HG02759 (cell line): ENCODE measurements around the gene DAB1.
"Not testable (repeated sequence)": the region's sequence is repeated elsewhere in the genome, so short reads cannot be mapped to it uniquely, and the experiment has no call there.

Experiments
- ATAC-seq: cut with Tn5 transposase; IDR thresholded peaks from one replicate; pipeline ENCODE4 v1.9.1; 2021; ENCODE audit warnings: mild to moderate bottlenecking, moderate library complexity; ENCODE audit not compliant: unreplicated experiment

The DAB1 gene

DNA sequence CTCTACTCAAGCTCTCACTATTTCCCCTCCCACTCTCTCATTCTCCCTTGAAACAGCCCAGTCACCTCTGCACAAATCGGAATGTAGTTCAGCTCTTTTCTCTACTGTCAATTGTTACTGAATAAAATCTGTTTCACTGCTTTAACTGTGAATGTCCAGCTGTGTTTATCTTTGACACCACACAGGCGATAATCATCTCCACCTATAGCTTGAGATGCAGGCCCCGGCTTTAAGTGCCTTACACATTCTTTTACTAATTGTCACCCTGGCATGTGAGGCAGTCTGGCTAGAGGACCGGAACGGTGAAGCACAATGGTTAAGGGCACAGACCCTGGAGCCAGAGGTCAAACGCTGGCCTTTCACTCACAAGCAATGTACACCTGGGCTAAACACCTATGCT is 335.2 kb downstream of the DAB1 start:
- ATAC-seq, result no peak

DNA sequence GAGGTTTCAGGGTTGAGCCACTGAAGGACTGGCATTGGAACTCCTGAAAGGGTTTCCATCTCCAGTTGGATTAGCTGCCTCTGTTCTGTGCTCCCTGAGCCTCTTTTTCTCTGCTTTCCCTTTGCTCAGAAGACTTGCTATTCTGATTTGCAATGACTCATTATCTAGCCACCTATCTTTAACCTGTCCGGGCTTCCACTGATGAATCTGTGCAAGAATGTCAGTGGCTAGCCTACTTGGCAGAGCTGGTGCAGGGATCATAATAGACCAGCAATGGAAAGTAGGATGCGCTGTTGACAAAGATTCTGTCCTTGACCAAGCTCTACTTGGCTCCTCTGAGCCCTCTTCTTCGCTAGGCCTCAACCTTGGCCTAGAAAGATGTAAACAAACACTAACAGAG is 336.2 kb downstream of the DAB1 start:
- ATAC-seq, result not testable (repeated sequence)

DNA sequence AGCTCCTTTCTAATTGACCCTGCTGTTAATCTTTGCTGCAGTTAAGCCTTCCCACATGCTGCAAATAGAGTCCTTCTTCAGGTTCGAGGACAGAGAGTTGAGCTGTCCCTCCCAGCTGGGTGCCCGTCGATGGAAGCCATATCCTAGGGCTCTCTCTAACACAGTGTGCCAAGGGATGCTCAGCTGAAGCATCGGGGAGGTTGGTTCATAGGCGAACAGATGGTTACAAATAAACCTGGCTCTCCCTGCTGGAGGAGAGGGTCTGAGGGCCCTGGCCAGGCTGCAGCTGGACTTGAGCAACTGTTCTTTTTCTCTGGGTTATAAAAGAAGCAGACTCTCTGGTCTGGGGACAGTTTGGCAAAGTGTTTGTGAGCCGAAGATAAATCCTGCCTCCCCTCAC is 337.7 kb downstream of the DAB1 start:
- no peak for ATAC-seq

DNA sequence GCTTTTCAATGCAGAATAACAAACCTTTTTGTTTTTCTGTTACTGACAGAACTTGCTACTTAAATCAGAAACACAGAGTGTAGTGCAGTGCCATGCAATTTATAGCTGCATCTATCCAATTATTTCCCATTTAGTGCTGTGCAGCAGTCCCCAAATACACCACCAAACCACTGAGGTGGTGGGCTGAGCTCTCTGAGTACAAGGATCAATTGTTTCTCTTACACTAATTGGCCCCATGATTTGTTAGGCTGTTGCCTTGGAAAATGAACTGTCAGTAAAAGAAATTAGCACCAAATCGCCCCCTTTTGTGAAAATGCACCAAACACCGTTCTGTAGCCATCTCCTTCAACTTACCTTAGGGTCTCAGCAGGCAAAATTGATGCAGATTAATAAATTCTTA is 339.2 kb downstream of the DAB1 start:
- ATAC-seq, result no peak

DNA sequence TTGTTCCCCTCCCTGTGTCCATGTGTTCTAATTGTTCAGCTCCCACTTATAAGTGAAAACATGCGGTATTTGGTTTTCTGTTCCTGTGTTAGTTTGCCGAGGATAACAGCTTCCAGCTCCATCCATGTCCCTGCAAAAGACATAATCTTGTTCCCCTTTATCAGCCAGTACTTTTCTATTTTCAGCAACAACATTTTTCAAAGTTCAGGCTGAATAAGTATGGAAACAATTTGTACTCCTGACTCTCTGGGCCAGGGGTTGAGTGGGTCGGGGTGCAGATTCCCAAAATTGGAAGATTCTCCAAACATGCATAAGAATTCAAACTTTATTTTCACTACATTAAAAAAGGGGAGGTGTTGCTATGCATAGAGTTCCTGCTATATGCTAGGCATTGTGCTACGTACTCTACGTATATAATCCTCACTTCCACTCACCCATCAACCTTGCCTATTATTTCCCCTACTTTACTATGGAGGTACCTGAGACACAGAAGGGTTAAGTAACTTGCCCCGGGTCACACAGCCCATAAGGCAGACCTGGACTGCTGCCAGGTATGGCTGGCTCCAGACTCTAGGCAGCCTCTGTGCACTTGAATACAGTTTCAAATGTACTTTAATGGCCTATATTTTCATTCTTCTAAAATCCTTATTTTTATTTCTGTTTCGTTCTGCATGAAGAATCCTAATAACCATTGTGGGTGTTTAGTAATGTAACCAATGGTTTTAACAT is 341.0 kb downstream of the DAB1 start:
- ATAC-seq, result no peak

DNA sequence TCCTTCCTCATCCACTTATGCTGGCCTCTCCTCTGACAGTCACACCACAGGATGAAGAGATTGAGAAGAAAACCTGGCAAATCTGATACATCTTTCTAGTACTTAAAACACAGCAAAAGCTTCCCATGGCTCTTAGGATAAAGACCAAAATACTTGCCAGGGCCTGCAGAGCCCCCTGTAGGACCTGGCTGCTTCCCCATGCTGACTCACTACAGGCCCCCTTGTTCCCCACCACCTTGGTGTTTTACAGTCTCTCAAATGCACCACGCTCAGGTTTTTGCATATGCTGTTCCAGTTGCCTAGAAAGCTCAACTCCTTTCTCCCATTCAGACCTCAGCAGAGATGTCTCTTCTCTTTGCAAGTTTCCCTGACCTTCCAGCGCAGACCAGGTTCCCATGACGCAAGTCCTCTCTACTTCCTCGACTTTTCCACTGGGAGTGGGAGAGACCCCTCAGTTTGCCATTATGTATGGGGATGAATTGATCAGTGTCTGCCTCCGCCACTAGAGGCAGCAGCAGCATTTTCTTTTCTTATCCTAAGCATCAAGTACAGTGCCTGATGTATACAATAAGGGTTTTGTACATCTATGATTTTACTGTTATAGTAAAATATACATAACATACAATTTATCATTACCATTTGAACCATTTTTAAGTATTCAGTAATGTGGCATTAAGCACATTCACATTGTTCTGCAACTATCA is 344.3 kb downstream of the DAB1 start:
- ATAC-seq, result no peak

DNA sequence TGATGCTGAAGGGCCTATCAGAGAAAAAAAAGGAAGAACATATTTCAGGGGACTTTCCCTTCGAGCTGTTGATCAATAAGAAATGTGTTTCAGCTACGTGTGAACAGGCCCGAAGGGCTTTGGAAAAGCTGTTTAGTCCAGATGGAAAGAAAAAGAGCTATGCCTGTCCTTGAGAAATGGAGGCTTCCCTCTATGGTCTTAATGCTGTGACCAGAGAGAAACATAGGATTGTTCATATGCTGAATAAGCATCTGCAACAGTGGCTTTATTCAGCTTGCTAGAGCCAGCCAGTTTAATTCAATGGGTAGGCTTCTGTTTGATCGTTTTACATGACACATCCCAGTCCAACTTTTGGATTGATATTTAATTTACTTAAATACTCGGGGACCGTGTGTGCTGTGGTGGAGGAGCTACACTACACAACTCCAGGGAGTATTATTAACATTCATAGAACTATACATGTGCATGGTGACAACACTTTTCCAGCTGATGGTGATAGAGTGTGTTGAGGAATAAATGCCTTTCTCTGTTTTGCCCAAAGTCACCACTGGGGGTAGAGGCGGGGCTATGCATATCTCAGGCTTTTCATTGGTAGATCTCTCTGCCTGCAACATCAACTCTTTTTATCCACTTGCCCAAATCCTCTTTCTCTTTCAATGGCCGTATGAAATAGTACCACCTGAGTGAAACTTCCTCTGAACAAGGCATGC is 351.3 kb downstream of the DAB1 start:
- ATAC-seq, result no peak

DNA sequence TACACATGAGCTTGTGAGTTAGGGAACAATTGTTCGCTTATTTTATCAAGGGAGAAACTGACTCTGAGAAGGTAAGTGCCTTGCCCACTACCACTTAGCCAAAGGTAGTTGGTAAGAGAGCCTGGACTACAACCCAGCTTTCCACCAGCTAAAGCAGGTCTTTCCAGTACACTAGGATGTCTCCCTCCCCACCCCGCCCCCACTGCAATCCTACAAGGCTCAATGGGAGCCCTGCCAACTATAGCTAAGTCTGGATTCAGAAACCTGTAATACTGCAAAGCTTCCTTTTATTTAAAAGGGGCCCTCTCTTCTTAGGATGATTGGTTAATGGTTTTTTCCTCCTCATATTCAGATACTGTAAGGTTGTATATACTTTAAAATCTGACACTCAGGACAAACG is 356.0 kb downstream of the DAB1 start:
- ATAC-seq, result no peak

DNA sequence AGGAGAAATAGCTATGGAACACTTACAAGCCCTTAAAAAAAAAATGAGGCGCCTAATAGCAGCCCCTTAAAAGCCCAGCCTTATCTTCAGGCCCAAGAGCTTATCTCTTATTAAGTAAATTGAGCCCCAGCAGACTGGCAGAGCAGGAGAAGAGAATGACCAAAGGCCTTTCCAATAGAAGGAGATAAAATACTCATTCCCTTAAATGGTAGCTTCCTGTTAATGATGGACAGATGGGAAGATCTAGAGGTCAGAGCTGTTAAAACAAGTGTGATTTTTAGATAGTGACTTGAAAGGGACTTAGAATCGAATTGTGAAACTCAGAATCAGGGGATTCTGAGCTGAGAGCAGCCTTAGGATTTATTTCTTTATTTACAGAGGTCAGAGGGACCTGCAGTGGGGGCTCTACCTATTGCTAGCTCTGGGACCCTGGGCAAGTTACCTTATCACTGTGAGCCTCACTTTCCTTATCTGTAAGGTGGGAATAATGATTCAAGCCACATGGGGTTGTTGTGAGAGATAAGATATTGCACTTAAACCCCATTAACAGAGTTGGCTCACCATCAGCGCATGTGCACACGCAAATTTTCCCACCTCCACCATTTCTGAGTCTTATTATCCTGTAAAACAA is 356.8 kb downstream of the DAB1 start:
- ATAC-seq, result no peak

DNA sequence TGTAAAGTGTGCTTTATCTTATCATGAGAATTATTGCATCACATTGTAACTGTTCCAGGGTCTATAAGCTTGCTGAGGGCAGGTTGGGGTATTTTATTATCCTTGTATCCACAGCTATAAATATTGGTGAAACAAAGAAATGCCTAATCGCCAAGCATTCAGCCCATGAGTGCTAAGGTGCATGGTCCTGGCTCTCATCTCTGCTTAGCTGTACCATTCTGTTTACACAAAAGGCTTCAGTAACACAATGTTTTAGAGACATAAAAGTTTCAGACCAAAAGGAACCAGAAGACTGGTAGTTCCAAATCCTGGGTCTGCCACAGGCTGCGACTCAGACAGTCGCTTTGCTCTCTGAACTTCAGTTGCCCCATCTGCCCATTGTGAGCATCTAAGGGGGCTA is 358.4 kb downstream of the DAB1 start:
- ATAC-seq, result no peak

DNA sequence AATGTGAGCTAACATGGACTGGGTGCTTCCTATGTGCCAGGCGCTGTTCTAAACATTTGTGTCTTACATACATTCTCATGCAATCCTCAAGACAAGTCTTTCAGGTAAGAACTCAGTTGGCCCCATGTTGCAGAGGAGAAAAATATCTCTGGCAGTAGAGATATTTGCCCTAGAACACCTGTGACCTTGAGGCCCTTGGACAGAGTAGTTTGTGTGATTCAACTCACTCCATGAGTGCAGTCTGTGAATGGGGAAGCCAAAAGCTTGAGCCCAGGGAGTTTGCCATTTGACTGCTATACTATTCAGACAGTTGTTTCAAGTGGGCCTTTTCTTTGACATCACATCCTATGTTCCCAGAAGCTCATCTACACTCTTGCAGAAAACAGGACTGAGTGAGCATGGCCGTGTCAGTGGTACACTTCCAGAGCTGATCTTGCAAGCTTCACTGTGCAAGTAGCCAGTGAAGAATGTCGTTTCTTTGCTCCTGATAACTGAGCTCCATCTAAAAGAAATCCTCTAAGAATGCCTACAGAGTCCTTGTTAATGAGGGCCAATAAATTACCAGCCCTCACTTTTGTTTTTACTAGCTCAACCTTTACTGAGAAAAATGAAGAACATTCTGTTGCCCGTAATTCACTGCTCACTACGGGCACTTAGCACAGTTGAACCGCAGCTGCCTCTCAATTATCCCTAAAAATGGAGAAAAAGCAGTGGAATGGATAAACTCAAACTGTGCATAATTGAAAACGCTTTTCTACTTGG is 359.3 kb downstream of the DAB1 start:
- no peak for ATAC-seq

DNA sequence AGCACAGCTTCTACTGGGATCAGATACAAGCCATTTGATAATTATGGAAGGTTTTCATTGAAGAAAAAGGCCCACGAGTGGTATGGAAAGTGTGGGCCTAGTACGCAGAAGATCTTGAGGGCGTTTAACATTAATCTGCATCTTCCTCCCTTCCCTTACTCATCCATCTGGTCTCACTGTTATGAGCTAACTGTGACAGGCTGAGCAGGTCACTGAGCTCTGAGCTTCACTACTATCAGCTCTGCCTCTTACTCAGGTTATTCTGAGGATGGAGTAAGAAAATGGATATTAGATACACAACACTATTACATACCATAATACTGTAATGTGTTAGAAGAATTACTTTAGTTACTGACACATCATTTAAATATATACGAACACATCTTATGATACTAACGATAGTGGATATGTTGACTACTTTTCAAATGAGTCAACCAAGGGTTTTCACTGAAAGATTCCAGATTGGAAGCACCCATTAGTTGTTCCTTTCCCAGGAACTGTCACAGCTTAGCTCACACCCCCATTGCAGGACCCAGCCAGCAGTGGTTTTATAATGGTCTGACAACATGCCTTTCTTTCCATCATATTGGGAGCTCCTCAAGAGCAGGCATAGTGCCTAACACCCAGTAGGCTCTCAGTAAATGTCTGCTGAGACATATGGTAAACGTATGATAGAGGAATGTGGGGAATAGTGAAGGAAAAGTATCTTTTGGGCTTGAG is 360.3 kb downstream of the DAB1 start:
- ATAC-seq, result no peak

DNA sequence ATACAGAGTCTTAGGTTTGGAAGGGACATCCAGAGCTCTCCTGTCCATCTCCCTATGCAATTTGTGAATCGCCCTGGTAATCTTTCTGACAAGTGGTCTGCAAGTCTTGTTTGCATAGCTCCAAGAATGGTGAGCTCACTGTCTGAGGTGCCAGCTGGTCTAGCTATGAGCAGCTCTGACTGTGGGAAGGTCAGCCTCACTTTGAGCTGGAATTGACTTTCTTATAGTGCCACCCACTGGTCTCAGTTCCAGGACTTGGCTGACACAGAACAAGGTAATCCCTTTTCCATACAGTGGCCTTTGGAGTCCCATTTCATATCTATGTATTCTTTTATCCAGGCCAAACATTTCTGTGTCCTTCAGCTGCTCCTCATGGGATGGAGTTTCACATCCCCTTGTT is 362.5 kb downstream of the DAB1 start:
- no peak for ATAC-seq

DNA sequence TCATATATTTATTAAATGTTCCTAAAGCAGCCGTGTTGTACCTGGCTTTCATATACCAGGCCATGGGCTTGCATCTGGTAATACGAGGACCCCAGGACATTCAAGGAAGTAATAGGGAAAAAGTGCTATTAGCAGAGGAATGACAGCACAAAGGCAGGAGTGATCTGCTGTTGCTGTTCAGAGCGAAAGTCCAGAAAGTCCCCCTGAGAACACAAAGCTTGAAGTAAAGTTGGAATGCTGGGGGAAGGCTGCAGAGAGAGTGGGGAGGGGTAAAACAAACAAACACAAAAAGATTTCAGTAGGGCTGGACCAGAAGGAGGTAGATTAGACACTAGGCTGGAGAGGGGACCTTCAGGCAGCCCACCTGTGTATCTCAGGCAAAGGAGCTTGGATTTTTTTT is 363.4 kb downstream of the DAB1 start:
- no peak for ATAC-seq

DNA sequence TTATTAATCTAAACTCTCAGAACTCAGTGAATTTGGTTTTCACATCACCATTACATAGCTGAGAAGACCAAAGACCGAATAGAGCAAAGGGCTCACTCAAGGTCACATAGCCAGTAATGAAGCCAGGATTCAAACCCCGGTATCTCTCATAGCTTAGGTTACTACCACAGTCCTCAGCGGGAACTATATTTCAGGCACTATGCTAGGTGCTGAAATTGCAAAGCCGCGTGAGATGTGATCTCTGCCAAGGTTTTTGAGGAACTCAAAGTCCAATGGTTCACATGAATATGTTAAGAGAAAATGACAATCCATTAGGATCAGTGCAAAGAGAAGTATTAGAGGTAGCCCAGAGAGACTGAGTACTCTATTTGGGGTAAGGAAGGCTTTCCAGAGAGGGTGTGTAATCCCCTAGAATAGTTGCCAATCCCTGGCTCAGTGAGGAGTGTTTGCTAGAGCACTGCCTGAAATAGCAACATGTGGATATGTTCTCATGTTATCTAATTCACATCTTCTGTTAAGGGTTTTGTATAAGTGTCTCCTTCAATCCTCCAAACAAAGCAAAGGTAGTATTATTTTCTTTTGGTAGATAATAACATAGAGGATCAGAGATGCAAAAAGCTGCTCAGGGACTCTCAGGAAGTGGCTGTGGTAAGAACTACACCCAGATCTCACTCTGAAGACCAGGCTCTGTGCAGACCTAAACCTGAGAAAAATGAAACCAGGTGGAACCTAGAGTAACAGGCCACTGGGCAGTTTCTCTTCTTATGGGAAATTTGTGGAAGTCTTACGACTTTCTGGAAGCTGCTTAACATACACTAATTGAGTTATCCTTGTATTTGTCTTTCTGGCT is 365.0 kb downstream of the DAB1 start:
- ATAC-seq, result no peak

DNA sequence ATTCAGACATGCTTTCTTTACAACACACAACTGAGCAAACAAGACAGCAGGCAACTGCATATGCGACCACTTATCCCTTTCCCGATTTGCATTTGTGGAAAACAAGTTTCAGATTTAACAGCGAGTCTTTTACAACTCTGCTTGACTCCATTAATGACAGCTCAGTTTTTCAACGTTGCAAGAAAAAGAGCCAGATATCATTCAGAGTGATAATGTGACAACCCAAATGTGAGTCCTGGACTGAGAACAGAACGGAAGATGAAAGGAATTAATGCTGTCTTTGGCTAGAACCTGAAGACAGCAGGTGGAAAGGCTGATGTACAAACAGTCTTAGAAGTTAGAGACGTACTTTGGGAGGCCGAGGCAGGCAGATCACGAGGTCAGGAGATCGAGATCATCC is 375.0 kb downstream of the DAB1 start:
- ATAC-seq, result no peak

DNA sequence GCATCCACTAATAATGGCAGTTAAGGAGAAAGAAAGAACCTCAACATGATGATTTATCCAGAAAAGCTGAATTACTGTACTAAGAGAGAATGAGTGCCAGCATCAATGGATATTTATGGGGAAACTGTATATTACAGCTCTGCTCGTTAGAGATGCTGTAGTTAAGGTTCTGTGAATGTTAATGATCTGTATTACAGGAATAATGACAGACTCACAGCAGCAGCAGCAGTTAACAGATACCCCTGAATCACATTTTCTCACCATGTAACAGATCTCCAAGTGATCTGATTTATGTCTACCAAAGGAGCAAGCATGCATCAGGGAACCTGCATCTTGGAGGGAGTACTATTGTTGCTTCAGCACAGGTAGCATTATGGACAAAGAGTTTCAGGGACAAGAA is 377.4 kb downstream of the DAB1 start:
- ATAC-seq, result no peak

DNA sequence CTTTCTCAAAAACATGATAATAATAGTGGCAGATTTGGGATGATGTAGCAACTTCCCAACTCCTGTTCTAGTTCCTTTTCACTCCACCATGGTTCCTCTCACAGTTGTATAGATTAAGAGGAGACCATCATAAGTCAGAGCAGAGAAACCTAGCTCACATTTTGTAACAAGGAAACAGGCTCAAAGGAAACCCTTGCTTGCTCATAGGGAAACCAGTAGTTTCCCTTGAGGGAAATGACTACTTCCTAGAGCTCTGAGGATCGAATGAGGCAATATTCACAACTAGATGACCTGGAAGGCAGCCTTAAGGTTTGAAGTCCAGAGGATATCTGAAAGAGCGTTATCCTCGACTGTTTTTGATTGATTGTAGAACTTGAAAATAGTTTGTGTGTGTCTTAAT is 382.0 kb downstream of the DAB1 start:
- ATAC-seq, result no peak

DNA sequence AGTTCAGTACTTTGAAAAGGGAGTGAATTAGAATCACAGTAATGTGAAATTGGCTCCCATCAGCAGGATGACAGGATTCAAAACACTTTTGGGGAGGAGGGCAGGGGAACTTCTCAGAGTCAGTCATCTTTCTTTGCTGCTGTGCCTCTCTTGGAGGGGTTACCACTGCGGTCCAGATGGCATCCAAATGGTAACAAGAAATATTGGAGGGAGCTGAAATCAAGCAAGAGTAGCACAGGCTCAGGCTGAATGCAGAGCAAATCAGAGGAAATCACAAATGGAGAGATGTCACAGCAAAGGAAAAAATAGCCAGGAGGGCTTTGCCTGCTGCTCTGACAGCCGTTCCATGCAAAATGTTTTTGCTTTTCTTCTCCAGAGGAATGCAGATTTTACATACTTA is 383.0 kb downstream of the DAB1 start:
- no peak for ATAC-seq
